ENCODE measurements around the gene SLC9A3.
"Not testable (repeated sequence)": the region's sequence is repeated elsewhere in the genome, so short reads cannot be mapped to it uniquely, and the experiment has no call there.

SLC9A3 gene

DNA sequence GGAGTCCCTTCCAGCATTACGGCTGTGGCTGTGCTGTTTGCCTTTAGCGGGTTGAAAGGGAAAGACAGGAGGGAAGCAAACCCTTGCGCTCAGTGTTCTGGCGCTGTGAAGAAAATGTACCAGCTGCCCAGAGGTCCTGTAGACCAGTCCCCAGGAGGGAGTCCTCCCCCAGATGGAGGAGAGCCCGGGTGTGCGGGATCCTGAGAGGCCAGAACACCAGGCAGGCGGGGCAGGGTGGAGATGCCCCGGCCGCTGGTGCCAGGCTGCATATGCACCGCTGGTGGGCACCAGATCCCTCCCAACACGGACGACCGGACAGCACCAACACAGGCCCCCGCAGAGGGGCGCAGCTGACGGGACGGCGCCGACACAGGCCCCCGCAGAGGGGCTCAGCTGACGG, 37.2 kb upstream of the SLC9A3 start:
- no peaks in the 10 kb centered on the region for H3K36me3 Mint-ChIP-seq
- H3K4me1 Mint-ChIP-seq (ENCODE audit: low read depth): no peaks in the 10 kb centered on the region
- peaks cover 11% of the 10 kb centered on the region for H3K27me3 Mint-ChIP-seq
- H3K27ac Mint-ChIP-seq: no peak overlapping the region
- no peak overlapping the region for H3K4me3 Mint-ChIP-seq
- H3K9me3 Mint-ChIP-seq (ENCODE audit: low read depth): no peaks in the 10 kb centered on the region

DNA sequence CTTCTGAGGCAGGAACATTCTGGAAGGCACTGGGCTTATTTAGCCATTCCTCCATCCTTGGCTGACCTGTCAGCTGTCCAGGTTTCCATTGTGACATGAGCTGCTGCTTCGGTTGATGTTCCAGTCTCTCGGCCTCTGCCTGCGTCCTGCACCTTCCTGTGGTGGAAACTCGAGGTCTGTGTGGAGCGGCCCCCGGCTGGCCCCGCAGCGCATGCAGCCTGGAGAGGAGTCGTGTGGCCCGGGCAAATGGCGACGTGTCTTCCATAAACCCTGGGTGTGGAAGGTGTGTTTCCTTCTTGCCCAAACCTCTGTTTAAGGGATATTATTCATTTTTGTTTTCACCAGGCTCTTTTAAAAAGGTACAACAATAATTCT, 36.5 kb upstream of the SLC9A3 start:
- H3K4me3 Mint-ChIP-seq: no peak overlapping the region

DNA sequence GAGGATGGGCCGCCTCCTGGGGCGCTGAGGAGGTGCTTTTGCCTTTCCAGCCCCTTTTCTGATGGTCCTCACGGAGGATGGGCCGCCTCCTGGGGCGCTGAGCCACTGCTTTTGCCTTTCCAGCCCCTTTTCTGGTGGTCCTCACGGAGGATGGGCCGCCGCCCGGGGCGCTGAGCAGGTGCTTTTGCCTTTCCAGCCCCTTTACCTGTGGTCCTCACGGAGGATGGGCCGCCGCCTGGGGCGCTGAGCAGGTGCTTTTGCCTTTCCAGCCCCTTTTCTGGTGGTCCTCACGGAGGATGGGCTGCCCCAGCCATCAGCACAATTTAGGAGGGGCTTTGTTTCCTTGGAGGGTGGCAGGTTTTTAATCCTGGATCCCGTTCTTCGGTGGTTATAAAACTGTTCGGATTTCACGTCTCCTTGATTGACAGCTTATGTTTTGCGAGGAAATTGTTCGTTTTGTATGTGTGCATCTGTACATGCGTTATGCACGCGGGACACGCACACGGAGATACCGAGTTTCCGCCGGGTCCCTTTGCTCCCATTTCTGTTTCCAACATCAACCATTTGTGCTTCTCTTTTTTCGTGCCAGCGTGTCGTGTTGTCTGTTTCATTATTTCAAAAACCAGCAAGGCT, 34.7 kb upstream of the SLC9A3 start:
- Mint-ChIP-seq H3K27me3 (peaks cover 8% of the 10 kb centered on the region), H3K36me3 (no peaks in the 10 kb centered on the region), H3K4me1 (ENCODE audit: low read depth) (no peaks in the 10 kb centered on the region), H3K4me3 (no peak overlapping the region), H3K9me3 (ENCODE audit: low read depth) (no peaks in the 10 kb centered on the region), H3K27ac (no peak overlapping the region)

More for the DNA sequence above, 36.5 kb upstream of the SLC9A3 start:
- no peaks in the 10 kb centered on the region for H3K9me3 Mint-ChIP-seq (ENCODE audit: low read depth)
- H3K27me3 Mint-ChIP-seq: peaks cover 8% of the 10 kb centered on the region
- no peaks in the 10 kb centered on the region for H3K36me3 Mint-ChIP-seq
- no peak overlapping the region for H3K27ac Mint-ChIP-seq
- H3K4me1 Mint-ChIP-seq (ENCODE audit: low read depth): no peaks in the 10 kb centered on the region

DNA sequence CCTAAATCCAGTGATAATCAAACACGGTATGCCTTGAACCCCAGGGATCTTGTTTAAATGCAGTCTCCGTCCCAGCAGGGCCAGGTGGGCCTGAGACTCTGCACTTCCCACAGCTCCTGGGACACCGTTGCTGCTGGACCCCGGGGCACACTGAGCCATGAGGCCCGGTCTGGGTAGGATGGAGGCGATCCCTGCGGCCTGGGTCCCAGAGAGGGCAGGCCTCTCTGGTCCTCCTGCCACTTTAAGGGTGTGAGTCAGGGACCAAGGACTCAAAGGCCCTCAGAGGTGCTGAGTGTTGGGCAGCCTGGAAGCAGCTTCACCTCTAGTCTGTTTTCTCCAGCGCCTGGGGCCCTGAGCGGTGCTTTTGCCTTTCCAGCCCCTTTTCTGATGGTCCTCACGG, 34.1 kb upstream of the SLC9A3 start:
- Mint-ChIP-seq H3K4me1 (ENCODE audit: low read depth) (no peaks in the 10 kb centered on the region), H3K36me3 (no peaks in the 10 kb centered on the region), H3K27ac (no peak overlapping the region), H3K27me3 (peaks cover 8% of the 10 kb centered on the region), H3K4me3 (no peak overlapping the region), H3K9me3 (ENCODE audit: low read depth) (no peaks in the 10 kb centered on the region)

DNA sequence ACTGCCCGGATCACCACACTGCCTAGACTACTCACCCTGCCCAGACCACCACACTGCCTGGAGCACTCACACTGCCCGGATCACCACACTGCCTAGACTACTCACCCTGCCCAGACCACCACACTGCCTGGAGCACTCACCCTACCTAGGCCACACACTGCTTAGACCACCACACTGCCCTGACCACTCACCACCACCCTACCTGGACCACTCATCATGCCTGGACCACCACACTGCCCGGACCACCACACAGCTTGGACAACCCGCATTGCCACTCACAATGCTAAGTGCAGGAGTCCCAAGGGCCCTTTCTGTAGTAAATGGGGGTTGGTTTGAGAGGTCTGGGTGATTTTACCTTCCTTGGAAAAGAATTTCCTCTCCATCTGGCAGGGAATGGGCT, 33.7 kb upstream of the SLC9A3 start:
- H3K27ac Mint-ChIP-seq, H3K27me3 Mint-ChIP-seq: not testable (repeated sequence)

DNA sequence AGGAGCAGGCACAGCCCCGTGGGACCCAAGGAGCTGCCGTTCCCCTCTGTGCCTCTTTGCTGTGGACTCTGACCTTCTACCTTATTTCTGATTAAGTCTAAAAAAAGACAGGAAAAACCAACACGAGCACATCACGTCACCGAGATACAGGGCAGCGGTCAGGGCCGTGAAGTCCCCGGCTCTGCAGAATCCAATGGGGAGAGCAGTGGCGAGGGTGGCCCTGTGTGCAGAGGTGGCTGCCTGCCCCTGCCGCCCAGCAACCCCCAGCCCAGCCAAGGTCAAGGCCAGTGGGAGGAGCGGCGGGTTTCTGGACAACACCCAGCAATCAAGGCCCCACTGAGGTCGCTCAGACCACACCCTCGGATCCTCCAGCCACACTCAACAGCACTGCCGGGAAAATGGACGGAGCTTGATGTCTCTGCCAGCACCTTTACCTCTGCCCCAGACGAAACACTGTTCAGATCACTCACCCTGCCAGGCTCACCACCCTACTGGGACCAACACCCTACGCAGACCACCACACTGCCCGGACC, 32.7 kb upstream of the SLC9A3 start:
- no peaks in the 10 kb centered on the region for H3K4me1 Mint-ChIP-seq (ENCODE audit: low read depth)
- H3K27me3 Mint-ChIP-seq: peaks cover 8% of the 10 kb centered on the region
- no peaks in the 10 kb centered on the region for H3K36me3 Mint-ChIP-seq
- H3K27ac Mint-ChIP-seq: no peak overlapping the region
- H3K9me3 Mint-ChIP-seq (ENCODE audit: low read depth): no peaks in the 10 kb centered on the region
- H3K4me3 Mint-ChIP-seq: no peak overlapping the region

More for the DNA sequence above, 33.7 kb upstream of the SLC9A3 start:
- not testable (repeated sequence) for H3K4me1 Mint-ChIP-seq (ENCODE audit: low read depth); H3K4me3 Mint-ChIP-seq; H3K36me3 Mint-ChIP-seq; H3K9me3 Mint-ChIP-seq (ENCODE audit: low read depth)

DNA sequence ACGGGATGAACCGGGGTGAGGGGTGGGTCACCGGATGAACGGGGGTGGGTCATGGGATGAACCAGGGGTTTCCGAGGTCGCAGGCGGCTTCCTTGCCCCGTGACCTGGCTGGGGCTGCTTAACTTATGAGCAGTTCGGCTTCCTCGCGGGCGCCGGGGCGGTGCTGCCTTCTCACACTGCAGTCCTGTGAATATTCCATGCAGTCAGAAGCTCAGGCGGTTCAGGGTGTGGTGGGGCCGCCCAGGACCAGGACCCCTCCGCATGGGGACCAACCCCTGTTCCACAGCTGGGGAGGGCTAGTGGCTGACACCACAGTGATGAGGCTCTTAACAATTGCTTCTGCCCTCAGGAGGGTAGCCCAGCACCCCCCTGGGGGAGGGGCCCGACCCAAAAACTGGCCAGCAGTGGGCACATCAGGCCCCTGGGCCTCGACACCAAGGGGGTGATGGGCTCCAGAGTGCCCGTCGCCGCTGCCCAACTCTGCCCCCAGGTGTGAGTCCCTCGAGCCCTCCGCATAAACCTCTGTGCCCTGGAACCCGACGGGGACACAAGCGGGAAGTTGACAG, 30.9 kb upstream of the SLC9A3 start:
- Mint-ChIP-seq H3K4me1 (ENCODE audit: low read depth) (no peaks in the 10 kb centered on the region), H3K36me3 (no peaks in the 10 kb centered on the region), H3K27ac (no peak overlapping the region), H3K4me3 (no peak overlapping the region), H3K9me3 (ENCODE audit: low read depth) (no peaks in the 10 kb centered on the region), H3K27me3 (peaks cover 9% of the 10 kb centered on the region)

DNA sequence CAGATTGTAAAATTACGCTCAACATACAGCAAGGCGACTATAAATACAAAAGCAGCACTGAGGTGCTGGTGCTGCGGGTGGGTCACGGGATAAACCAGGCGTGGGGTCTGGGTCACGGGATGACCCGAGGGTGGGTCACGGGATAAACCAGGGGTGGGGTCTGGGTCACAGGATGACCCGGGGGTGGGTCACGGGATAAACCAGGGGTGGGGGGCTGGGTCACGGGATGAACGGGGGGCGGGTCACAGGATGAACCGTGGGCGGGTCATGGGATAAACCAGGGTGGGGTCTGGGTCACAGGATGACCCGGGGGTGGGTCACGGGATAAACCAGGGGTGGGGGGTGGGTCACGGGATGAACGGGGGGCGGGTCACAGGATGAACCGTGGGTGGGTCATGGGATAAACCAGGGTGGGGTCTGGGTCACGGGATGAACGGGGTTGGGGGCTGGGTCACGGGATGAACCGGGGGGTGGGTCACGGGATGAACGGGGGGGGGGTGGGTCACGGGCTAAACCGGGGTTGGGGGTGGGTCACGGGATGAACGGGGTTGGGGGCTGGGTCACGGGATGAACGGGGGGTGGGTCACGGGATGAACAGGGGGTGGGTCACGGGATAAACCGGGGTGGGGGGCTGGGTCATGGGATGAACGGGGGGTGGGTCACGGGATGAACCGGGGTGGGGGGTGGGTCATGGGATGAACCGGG, 30.2 kb upstream of the SLC9A3 start:
- peaks cover 13% of the 10 kb centered on the region for H3K27me3 Mint-ChIP-seq
- H3K36me3 Mint-ChIP-seq: no peaks in the 10 kb centered on the region
- H3K27ac Mint-ChIP-seq: no peak overlapping the region
- H3K9me3 Mint-ChIP-seq (ENCODE audit: low read depth): no peaks in the 10 kb centered on the region
- H3K4me1 Mint-ChIP-seq (ENCODE audit: low read depth): no peaks in the 10 kb centered on the region
- no peak overlapping the region for H3K4me3 Mint-ChIP-seq

DNA sequence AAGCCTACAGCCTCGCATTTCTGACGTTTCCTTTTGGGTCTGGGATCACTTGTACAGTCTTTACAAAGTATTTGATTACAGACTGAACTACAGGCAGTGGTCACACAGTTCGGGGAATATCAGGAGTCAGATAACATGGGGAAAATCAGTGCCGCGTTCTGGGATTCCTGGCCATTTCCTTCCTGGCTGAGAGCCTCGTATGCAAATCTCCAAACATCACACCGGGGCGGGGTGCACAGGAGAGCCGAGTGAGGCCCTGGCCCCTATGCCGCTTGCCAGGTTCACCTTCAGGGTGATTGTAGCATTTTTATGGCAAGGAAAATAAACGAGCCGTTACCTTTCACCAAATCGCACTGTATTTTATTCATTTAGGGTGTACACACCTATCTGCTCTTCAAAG, 29.6 kb upstream of the SLC9A3 start:
- peaks cover 13% of the 10 kb centered on the region for H3K27me3 Mint-ChIP-seq
- H3K4me1 Mint-ChIP-seq (ENCODE audit: low read depth): no peaks in the 10 kb centered on the region
- no peak overlapping the region for H3K4me3 Mint-ChIP-seq
- H3K36me3 Mint-ChIP-seq: no peaks in the 10 kb centered on the region
- no peaks in the 10 kb centered on the region for H3K9me3 Mint-ChIP-seq (ENCODE audit: low read depth)
- no peak overlapping the region for H3K27ac Mint-ChIP-seq

DNA sequence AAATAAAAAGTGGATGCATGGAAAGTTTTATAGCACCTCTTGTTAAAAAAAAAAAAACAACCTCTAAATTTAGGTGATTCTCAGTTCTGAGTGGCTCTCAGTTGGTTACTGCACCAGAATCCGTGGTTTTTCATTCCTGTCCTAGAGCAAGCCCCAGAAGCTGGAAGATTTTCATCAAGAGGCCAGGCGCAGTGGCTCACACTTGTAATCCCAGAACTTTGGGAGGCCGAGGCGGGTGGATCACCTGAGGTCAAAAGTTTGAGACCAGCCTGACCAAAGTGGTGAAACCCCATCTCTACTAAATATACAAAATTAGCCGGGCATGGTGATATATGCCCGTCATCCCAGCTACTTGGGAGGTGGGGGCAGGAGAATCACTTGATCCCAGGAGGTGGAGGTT, 27.2 kb upstream of the SLC9A3 start:
- Mint-ChIP-seq H3K27ac (no peak overlapping the region), H3K27me3 (peaks cover 18% of the 10 kb centered on the region), H3K4me1 (ENCODE audit: low read depth) (no peaks in the 10 kb centered on the region)

DNA sequence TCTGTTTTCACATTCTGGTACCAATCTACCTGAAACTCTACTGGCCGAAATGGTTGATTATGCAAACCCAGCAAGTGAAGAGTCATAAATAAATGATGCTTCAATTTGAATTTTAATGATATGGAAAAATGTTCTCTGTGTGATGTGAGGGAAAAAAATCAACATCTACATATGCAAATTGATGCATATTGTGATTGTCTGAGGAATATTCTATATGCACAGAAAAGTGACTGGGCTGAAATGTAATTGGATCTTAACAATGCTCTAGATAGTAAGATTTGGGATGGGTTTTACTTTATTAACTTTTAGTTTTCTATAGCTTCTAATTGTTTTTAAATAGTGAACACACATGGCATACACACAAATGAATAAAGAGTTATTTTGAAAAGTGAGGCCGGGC, 25.0 kb upstream of the SLC9A3 start:
- Mint-ChIP-seq H3K36me3 (no peaks in the 10 kb centered on the region), H3K27me3 (peaks cover 18% of the 10 kb centered on the region), H3K9me3 (ENCODE audit: low read depth) (no peaks in the 10 kb centered on the region), H3K27ac (no peak overlapping the region), H3K4me3 (no peak overlapping the region), H3K4me1 (ENCODE audit: low read depth) (peaks cover 1% of the 10 kb centered on the region)

More for the DNA sequence above, 27.2 kb upstream of the SLC9A3 start:
- Mint-ChIP-seq H3K9me3 (ENCODE audit: low read depth) (no peaks in the 10 kb centered on the region), H3K36me3 (no peaks in the 10 kb centered on the region), H3K4me3 (no peak overlapping the region)

DNA sequence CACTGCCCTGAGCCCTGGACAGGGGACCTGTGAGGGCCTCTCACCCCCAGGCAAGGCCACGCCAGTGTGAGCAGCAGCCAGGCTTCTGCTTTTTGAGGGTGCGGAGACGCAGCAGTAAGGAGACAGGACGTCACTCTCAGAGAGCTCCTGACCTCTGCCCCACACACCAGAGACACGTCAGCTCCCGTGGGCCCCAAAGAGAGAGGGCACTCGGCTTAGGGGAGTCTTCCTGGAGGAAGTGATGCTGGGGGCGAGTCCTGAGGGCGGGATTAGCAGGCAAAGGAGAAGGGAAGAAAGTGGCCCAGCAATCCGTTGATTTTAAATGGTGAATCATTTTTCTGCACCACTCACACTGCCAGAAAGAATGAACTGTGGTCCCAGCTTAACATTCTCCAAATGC, 24.0 kb upstream of the SLC9A3 start:
- Mint-ChIP-seq H3K4me1 (ENCODE audit: low read depth) (peaks cover 8% of the 10 kb centered on the region), H3K27ac (no peak overlapping the region), H3K9me3 (ENCODE audit: low read depth) (no peaks in the 10 kb centered on the region), H3K4me3 (no peak overlapping the region), H3K36me3 (no peaks in the 10 kb centered on the region), H3K27me3 (peaks cover 18% of the 10 kb centered on the region)

DNA sequence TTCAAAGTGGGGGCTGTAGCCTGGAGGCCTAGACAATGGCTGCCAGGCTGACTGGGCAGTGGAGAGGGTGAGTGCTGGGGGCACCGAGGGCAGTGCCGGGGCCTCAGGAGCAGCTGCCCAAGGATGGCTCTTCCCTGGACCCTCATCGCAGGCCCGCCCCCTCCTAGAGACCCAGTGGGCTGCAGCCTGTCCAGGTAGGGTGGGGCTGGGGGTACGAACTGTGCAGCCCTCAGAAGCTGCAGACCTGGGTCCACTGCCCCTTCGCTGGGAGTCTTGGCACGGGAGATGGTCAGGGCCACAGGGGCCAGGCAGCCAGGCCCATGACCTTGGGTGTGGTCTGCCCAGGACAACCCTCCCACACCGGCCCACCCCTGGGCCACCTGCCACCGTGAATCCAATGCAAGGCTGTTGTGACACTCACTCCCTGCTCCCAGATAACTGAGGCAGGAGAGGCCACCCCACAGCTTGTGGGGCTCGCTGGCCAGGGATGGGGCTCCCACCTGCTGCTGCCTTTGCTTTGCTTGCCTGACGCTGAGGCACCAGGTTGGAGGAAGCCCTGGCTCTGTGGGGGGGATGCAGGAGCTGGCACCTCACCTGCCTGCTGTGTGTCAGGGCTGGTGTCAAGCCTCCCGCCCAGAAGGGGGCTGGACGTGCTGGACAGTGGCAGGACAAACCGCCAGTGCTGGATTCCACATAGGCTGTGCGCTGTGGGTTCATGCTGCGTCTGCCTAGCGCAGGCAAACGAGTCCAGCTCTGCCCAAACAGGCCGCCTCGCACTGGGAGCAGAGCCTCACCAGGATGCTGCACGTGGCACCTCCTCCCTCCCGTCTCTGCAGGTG, 23.1 kb upstream of the SLC9A3 start:
- Mint-ChIP-seq H3K27ac (no peak overlapping the region), H3K9me3 (ENCODE audit: low read depth) (no peaks in the 10 kb centered on the region), H3K27me3 (peaks cover 18% of the 10 kb centered on the region), H3K36me3 (no peaks in the 10 kb centered on the region), H3K4me3 (no peak overlapping the region), H3K4me1 (ENCODE audit: low read depth) (peaks cover 9% of the 10 kb centered on the region)

DNA sequence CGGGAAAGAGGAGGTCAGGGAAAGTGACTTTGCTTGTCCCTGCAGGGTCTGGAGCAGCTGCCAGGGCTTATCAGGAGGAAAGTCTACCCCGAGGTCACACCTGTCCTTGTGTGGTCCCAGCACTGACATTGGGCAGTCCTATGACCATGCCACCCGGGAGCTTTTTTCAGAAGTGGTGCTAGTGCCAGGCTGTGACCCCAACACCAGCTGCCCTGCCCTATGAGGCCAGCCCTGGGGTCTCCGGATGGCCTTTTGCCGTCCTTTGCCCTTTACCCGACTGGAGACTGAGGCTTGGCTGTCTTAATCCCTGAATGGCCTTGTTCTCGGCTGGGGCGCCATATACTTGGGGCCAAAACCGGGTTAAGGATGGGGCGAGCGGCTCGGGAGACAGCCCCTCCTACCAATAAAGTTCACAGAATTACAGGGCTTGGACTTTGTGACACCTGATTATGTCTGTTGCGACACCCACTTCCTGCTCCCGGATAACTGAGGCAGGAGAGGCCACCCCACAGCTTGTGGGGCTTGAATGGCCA, 22.2 kb upstream of the SLC9A3 start:
- Mint-ChIP-seq H3K27me3 (peaks cover 18% of the 10 kb centered on the region), H3K4me1 (ENCODE audit: low read depth) (peaks cover 9% of the 10 kb centered on the region)

More for the DNA sequence above, 22.2 kb upstream of the SLC9A3 start:
- Mint-ChIP-seq H3K27ac (no peak overlapping the region), H3K9me3 (ENCODE audit: low read depth) (no peaks in the 10 kb centered on the region), H3K4me3 (no peak overlapping the region), H3K36me3 (no peaks in the 10 kb centered on the region)
